Endothelial cell of hepatic sinusoid (primary cell): ENCODE data around the gene NFIA.

Source experiments
- in situ Hi-C: cut with HindIII; loops from 2 replicates; pipeline ENCODE4 v1.10.0; 2017; ENCODE audit warnings: low sequenced_read_pairs

Gene NFIA

GRCh38 chr1:61352845-61353435 is 270.6 kb downstream of the NFIA start:
- in situ Hi-C loops, result no loop called here

- in situ Hi-C loops, result no loop called here
Observed at GRCh38 chr1:61353797-61354406, 271.5 kb downstream of the NFIA start.

DNA sequence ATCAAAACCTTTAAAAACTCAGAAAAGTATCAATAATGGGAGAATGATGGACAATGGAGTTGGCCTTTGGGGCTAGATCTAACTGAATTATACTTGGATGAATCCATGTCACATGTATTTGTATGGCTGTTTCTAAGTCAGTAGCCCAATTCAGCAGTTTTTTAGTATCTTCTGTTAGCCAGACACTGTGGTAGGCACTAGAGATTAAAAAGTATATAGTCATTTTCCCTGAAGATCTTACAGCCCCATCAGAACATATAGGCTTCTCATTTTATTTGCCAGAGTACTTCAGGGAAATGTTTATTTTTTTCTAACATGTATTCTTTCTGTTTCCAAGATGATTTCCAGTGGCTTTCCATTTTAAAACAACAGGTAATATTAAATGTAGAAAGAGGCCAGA is 273.7 kb downstream of the NFIA start:
- in situ Hi-C loops, result no loop called here

DNA sequence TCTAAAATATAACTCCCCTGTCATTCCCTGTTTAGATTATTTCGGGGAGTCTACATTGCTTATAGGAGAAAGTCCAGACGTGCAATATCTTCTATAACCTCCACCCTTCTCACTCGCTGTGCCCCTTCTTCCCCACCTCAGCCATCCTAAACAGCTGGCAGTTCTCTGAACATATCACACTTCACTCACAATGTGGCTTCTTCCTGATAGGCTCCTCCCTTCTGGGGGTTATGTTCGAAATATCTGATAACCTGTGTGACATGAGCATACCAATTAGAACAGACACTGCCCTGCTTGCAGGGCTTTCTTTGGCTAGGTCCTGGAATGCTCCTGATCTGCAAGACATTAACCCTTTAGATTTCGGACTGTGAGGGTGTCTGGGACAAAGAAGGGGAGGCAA is 274.6 kb downstream of the NFIA start:
- in situ Hi-C loops, result no loop called here

GRCh38 chr1:61357539-61357938 is 275.2 kb downstream of the NFIA start:
- in situ Hi-C loops, result no loop called here

- in situ Hi-C loops, result no loop called here
Observed at GRCh38 chr1:61358770-61359455, 276.6 kb downstream of the NFIA start.

DNA sequence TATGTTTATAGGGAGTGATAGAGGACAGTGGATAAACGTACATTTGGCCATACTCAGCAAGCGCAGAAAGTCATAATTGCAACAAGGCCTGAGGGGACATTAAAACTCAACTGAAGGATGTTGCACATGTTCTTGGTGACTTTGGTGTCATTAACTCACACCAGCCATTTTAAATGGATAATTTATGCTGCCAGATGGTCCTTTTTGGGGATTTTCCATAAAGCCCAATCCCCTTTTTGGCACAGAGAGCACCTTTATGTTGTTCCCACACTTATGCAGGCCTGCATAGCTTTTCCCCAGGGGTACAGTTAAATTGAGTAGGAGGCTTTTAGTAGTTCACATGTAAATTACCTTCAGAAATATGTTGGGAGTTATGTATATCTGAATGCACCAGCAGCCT is 279.6 kb downstream of the NFIA start:
- in situ Hi-C loops, result no loop called here

DNA sequence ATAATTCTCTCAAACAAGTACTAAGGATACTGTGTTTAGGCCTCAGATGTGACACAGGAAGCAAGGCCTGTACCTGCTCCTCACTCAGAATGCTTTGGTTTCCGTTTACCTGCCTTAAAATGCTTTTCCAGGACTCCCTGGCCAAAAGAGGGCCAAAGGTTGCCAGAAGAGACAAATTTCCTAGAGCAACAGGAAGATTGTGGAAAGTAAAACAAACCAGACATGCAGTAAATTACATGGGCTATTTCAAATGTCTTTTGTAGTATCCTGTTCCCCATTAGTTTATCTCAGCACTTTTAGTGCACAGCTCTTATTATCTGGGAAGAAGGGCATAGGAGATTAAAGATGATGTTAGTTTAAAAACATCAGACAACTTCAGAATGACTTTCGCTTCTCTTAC is 280.0 kb downstream of the NFIA start:
- in situ Hi-C loops, result no loop called here

DNA sequence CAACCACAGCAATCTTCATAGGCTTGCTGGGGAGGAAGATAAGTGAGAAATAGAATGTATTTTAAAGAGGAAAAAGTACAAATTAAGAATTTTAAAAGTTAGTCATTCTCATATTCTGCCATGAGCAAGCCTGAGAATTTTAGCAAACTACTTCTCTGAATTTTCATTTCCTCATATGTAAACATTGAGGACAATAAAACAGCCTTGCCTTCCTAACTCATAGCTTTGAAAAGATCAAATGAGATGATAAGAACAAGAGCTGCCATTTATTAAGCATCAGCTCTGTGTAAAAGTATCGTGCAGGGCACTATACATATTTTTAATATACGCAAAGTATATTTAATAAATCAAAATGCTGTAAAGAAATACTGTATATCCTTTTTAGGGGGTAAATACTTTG is 286.0 kb downstream of the NFIA start:
- in situ Hi-C loops, result no loop called here

DNA sequence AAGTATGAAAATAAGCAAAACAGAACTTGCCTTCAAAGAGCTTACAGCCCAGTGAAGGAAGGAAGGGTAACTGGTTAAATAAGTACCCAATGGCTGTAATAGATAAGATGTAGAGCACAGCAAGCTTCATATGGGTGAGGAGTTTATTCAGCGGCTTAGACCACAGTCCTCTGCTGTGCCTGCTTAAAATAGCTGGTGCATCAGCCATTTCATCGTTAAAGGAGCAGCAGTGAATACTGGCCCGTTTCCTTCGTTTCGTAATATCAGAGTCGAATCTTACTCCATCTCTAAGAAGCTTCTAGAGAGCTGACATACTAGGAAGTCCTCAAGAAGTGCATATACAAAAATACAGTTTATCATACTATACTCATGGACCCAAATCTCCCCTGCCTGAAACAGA is 286.5 kb downstream of the NFIA start:
- in situ Hi-C loops, result no loop called here

- in situ Hi-C loops, result no loop called here
Observed at GRCh38 chr1:61370177-61370912, 288.0 kb downstream of the NFIA start.

DNA sequence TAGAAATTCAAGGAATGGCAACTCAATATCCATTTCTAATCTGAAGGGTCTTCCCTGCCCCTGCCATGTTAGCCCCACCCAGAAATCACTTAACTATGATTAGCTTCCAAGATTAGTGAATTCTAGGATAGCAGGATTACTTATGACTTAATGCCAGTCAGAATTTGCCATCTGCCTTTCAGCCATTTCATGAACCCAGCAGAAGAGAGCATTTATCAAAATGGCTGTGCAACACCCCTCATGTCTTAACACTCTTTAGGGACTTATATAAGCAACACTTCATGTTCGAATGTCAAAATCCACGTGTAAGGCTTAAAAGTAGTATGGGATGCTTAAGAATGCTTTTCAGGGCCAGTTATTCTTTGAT is 288.5 kb downstream of the NFIA start:
- in situ Hi-C loops, result no loop called here

GRCh38 chr1:61372944-61373343 is 290.6 kb downstream of the NFIA start:
- in situ Hi-C loops, result no loop called here

DNA sequence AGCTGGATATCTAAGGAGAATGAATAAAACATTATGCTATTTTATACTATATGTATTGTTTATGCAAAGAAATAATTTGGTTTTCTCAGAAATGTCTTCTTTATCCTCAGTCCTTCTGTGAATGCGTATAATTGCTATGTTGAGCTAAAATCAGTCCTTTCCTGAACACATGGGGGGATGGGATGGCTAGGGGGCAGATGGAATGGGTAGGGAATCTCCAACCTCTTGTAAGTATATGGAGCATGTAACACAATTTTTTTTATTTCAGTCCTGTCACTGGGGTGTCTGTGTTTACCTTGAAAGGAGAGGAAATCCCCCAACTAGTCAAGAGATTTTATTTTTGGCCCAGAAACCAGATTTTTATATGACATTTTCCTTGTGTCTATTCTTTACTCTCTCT is 291.8 kb downstream of the NFIA start:
- in situ Hi-C loops, result no loop called here

- in situ Hi-C loops, result no loop called here
Observed at GRCh38 chr1:61375082-61375880, 292.9 kb downstream of the NFIA start.

- in situ Hi-C loops, result no loop called here
Observed at GRCh38 chr1:61376151-61376550, 293.8 kb downstream of the NFIA start.

GRCh38 chr1:61377242-61377958 is 295.0 kb downstream of the NFIA start:
- in situ Hi-C loops, result no loop called here

- in situ Hi-C loops, result no loop called here
Observed at GRCh38 chr1:61378494-61379180, 296.3 kb downstream of the NFIA start.

DNA sequence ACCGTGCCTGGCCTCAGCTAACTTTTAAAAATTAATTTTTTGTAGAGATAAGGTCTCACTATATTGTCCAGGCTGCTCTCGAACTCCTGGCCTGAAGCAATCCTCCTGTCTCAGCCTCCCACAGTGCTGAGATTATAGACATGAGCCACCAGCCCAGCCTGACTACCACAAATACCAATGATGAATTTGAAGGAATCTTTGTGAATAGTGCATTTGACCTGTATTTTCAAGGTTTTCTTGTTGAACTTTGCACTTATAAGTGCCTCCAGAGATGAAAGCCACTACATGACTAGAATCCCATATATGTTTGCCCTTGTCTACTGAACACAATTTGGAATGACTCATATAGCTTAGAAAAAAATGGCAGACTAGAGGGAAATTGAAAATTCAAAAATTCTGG is 297.3 kb downstream of the NFIA start:
- in situ Hi-C loops, result no loop called here

DNA sequence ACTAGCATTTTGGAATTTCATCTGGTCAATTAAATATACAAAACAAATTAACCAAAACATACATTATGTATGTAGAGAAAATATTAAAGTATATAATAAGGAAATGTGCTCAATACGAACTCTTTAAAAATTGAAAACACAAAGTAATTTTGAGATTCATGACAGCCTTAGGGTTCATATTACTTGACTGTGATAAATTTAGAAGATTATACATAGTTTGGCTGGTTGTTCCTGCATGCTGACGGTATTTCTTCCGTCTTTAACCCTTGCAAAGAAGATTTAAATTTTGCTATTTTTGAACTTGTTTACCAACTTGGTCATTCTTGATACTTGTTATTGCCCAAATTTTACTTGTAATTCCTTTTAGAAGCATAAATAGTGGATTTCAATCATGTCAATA is 298.2 kb downstream of the NFIA start:
- in situ Hi-C loops, result no loop called here
